SJCRH30 (cell line): ENCODE data around the gene WDR47. TPM values are rescaled to one million over a fixed set of nuclear protein-coding genes. Genes with fewer than 3 reads are reported as not detected.
"Not testable (repeated sequence)": the region's sequence is repeated elsewhere in the genome, so short reads cannot be mapped to it uniquely, and the experiment has no call there.

ENCODE experiments used
- DNase-seq, 2 experiments: peaks; one replicate each; pipeline ENCODE4 v3.0.0-alpha.2; 2015 to 2020
- H3K27ac ChIP-seq: fragments of 250-450 bp; sonication (Bioruptor Pico); 2 replicates; pipeline ENCODE4 v1.5.1; 2020; ENCODE audit warnings: mild to moderate bottlenecking, moderate library complexity
- H3K27me3 ChIP-seq: fragments of 250-450 bp; sonication (Bioruptor Pico); 2 replicates; pipeline ENCODE4 v1.5.1; 2020; ENCODE audit warnings: mild to moderate bottlenecking, moderate library complexity
- H3K36me3 ChIP-seq: fragments of 250-450 bp; sonication (Bioruptor Pico); 2 replicates; pipeline ENCODE4 v1.5.1; 2020; ENCODE audit warnings: mild to moderate bottlenecking, moderate library complexity
- H3K4me1 ChIP-seq: fragments of 250-450 bp; sonication (Bioruptor Pico); 2 replicates; pipeline ENCODE4 v1.5.1; 2020; ENCODE audit warnings: mild to moderate bottlenecking, moderate library complexity
- H3K4me3 ChIP-seq: fragments of 250-450 bp; sonication (Bioruptor Pico); 2 replicates; pipeline ENCODE4 v1.5.1; 2020; ENCODE audit warnings: mild to moderate bottlenecking, moderate library complexity
- H3K9me3 ChIP-seq: fragments of 250-450 bp; sonication (Bioruptor Pico); replicated peaks from 2 replicates; pipeline ENCODE4 v1.5.1; 2020; ENCODE audit warnings: mild to moderate bottlenecking, moderate library complexity
- total RNA-seq: library from RNA; depleted of rRNA; stranded (reverse); fragments of >200 nt; shearing (Covaris generic); gene quantifications from 2 replicates; pipeline ENCODE4 v1.2.3, GENCODE V29; 2014

Gene WDR47
- total RNA-seq, 1 experiment from 2014 or later: 17.1 TPM

DNA sequence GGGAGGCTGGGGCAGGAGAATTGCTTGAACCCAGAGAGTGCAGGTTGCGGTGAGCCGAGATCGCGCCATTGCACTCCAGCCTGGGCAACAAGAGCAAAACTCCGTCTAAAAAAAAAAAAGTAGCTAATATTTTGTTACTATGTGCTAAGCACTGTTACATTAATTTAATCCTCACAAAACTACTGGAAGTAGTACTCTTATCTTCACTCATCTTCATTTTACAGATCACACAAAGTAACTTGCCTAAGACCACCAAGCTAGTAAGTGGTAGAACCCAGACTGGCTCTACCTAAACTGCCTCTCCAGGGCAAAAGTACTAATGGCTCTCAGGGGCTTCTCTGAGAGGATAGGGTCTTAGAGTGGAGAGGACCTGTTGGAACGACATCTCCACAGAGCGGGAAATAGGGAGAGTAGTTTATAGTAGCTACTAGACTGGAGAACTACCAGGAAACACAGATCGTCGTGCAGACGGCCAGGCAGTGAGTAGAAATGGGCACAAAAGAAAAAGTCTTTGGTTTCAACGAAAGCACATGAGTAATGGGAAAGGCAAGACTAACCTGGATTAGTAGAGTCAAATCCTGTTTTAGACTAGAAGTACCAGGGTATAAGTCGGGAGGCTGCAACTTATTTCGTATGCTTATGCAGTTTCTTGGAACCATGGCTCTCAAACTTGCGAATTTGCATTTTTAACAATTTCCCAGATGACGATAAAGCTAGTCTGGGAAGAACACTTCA lies 80.0 kb downstream of the WDR47 start:
- Histone ChIP-seq H3K4me3 (peak overlapping the region; percentile 76), H3K36me3 (no peaks in the 10 kb centered on the region), H3K27ac (no peak overlapping the region), H3K4me1 (peaks cover 4% of the 10 kb centered on the region; the same call in 1 of the 2 replicates), H3K27me3 (no peaks in the 10 kb centered on the region), H3K9me3 (no peaks in the 10 kb centered on the region)
- no peak for DNase-seq

DNA sequence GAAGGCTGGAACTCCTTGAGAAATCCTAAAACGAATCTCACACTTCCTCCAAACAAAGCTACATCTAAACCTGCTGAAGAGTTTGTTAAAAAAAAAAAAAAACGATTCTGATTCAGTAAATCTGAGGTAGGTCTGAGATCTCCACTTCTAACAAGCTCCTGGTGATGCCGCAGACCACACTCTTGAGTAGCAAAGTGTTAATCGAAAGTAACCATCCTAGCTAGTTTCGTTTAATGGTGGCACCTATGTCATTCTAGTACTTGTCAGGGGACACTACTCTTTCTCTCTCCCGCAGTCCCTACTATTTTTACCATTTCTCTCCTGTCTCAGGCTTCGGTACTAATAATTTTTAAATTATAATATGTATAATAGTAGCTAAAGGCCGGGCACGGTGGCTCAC lies 80.7 kb downstream of the WDR47 start:
- DNase-seq: no peak
- Histone ChIP-seq H3K27ac (no peak overlapping the region), H3K4me1 (peaks cover 5% of the 10 kb centered on the region; the same call in 1 of the 2 replicates), H3K4me3 (no peak overlapping the region), H3K27me3 (no peaks in the 10 kb centered on the region), H3K9me3 (no peaks in the 10 kb centered on the region), H3K36me3 (no peaks in the 10 kb centered on the region)

DNA sequence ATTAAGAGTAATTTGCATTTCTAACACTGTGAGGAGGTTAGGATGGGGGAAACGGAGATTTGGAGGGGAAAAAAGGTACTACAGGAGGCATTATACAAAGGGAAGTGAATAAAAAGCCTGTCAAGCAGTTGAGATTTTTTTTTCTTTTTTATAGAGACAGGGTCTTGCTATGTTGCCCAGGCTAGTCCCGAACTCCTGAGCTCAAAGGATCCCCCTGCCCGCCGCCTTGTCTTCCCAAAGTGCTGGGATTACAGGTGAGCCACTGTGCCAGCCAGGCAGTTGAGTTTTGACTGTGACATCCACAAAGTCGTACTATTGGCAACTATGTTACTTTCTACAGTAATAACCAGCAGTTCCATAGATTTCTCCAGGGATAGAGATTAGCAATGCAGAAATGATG lies 81.2 kb downstream of the WDR47 start:
- DNase-seq: no peak
- Histone ChIP-seq H3K4me3 (no peak overlapping the region), H3K27me3 (no peaks in the 10 kb centered on the region), H3K4me1 (peaks cover 5% of the 10 kb centered on the region; the same call in 1 of the 2 replicates), H3K36me3 (no peaks in the 10 kb centered on the region), H3K27ac (no peak overlapping the region), H3K9me3 (no peaks in the 10 kb centered on the region)

DNA sequence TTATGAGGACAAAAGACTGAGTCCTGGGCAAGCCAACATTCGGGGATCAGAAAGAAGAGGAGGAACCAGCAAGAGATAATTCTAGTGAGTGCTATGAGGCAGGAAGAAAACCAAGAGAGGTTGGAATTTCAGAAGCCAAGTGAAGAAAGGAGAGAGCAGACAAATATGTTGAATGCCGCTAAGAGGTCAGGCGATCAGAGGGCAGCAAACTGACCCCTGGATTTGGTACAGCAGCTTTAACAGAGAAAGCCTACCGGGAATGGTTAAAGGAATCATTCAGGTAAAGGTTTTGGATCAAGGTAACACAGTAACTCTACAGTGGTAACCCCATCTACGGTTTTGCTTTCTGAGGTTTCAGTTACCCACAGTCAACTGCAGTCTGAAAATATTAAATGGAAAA lies 84.0 kb downstream of the WDR47 start:
- no peaks in the 10 kb centered on the region for H3K36me3 ChIP-seq
- no peak for DNase-seq
- H3K4me3 ChIP-seq: no peak overlapping the region
- no peaks in the 10 kb centered on the region for H3K9me3 ChIP-seq
- H3K27ac ChIP-seq: no peak overlapping the region
- no peaks in the 10 kb centered on the region for H3K27me3 ChIP-seq
- H3K4me1 ChIP-seq: peaks cover 5% of the 10 kb centered on the region; the same call in 1 of the 2 replicates

DNA sequence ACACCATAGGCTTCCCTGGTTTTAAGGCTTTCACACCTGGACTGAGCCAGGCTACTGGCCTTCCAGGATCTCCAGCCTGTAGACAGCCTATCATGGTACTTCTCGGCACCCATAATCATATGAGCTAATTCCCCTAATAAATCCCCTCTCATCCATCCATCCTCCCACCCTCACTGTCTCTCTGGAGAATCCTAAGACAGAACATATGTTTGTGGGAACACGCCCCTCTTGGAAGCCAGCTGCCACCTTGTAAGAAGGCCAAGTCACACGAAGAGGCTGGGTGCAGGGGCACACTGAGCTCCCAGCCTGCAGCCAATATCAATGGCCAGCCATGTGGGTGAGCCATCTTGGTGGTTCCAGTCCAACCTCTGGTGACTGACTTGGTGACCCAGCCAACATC lies 86.0 kb downstream of the WDR47 start:
- no peak overlapping the region for H3K4me3 ChIP-seq
- peak in 1 of 2 experiments; percentile 9 for DNase-seq
- H3K36me3 ChIP-seq: no peaks in the 10 kb centered on the region

DNA sequence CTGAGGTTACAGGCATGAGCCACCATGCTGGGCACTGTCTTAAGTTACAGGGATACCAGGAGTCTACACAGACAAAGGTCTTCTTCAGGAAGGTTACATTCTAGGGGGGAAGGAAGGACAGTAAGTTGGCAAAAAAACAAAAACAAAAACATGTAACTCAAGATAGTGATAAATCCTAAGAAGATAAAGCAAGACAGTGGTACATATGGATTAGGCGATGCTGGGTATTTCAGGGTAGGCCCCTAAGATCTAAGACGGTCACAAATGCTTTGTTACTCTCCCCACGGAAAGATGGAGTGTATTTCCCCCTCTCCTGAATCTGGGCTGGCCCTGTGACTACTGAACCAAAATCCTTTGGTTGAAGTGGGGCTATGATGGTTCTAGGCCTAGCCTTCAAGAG lies 86.8 kb downstream of the WDR47 start:
- no peak for DNase-seq
- Histone ChIP-seq H3K27ac (no peak overlapping the region), H3K4me1 (peaks cover 5% of the 10 kb centered on the region; the same call in 1 of the 2 replicates), H3K9me3 (no peaks in the 10 kb centered on the region), H3K4me3 (no peak overlapping the region), H3K36me3 (no peaks in the 10 kb centered on the region), H3K27me3 (no peaks in the 10 kb centered on the region)

More for the DNA sequence above, 86.0 kb downstream of the WDR47 start:
- H3K27ac ChIP-seq: no peak overlapping the region
- no peaks in the 10 kb centered on the region for H3K27me3 ChIP-seq
- no peaks in the 10 kb centered on the region for H3K9me3 ChIP-seq
- peaks cover 5% of the 10 kb centered on the region; the same call in 1 of the 2 replicates for H3K4me1 ChIP-seq

DNA sequence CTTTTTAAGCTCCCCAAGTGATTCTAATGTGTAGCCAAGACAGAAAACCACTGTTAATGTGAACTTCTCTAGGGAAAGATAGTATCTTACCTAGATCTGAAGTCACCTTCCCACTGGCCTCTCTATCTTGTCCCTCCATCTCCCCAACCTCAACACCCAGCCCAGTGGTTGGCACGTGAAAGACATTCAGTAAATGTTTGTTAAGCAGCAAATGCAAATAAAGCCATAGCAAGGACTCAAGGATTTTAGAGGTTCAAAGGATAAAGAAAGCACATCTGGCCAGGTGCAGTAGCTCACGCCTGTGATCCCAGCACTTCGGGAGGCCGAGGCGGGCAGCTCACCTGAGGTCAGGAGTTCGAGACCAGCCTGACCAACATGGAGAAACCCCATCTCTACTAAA lies 88.5 kb downstream of the WDR47 start:
- Histone ChIP-seq H3K27me3 (no peaks in the 10 kb centered on the region), H3K4me3 (no peak overlapping the region), H3K27ac (no peak overlapping the region), H3K36me3 (no peaks in the 10 kb centered on the region), H3K4me1 (peaks cover 5% of the 10 kb centered on the region; the same call in 1 of the 2 replicates), H3K9me3 (no peaks in the 10 kb centered on the region)
- DNase-seq: no peak

DNA sequence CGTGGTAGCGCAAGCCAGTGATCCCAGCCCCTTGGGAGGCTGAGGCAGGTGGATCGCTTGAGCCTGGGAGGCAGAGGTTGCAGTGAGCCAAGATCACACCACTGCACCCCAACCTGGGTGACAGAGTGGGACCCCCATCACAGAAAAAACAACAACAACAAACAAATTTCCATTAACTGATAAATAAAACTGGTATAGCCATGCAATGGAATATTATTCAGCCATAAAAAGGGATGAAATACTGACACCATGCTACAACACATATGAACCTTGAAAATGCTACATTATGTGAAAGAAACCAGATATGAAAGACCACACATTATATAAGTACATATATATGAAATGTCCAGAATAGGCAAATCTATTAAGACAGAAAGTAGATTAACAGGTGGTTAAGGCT lies 90.7 kb downstream of the WDR47 start:
- Histone ChIP-seq H3K4me1 (no peaks in the 10 kb centered on the region), H3K9me3 (no peaks in the 10 kb centered on the region), H3K27ac (no peak overlapping the region), H3K36me3 (0 out of 2 replicates have a peak, but pooled peaks cover 2% of the 10 kb centered on the region), H3K27me3 (no peaks in the 10 kb centered on the region), H3K4me3 (no peak overlapping the region)
- DNase-seq: no peak

DNA sequence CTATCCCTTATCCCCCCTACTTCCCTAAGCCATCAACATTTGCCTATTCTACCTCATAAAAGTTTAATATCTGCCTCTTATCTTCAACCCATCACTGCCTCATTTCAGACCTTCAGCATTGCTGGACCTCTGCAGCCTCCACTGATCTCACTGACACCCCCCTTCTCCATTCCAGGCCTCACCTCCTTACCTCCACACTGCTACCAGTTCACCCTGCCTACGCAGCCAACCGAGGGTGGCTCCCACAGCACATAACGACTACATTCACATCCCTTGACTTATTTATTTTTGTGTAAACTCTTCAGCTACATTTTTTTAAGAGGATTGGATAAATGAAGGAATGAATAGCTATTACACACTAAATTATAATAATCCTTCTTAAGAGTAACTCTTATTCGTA lies 92.9 kb downstream of the WDR47 start:
- H3K4me3 ChIP-seq: no peak overlapping the region
- no peak for DNase-seq
- H3K4me1 ChIP-seq: no peaks in the 10 kb centered on the region
- peaks cover 2% of the 10 kb centered on the region; the same call in 1 of the 2 replicates for H3K36me3 ChIP-seq
- no peaks in the 10 kb centered on the region for H3K27me3 ChIP-seq
- no peaks in the 10 kb centered on the region for H3K9me3 ChIP-seq
- H3K27ac ChIP-seq: no peak overlapping the region

DNA sequence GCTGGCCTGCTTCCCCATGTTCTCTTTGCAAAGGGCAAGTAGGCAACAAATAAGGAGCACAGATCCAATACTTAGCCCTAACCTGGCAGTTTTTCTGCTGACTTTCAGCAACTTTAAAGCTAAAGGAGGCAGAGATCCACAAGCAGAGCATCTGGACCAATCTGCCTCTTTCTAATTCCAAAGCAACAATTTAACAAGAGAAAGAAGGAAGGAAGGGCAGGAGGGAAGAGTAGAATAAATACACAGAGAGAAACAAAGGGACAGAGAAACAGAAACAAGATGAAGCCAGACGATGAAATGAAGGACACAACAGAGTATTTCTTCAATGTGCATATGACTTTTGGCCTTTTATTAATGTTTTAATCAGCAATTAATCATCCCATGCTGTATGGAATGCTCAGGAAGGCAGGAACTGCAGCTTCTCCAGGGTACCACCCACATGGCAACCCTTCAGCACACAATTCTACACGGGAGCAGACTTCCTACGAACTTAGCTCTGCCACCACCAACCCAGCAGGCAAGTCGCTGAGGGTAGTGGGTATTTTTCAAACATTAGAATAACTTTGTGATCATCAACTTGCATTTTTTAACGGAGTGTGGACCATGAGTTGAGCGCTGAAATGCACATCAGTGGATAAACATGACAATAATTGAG lies 93.9 kb downstream of the WDR47 start:
- Histone ChIP-seq H3K4me3 (no peak overlapping the region), H3K4me1 (no peaks in the 10 kb centered on the region), H3K27ac (no peak overlapping the region), H3K9me3 (no peaks in the 10 kb centered on the region), H3K27me3 (no peaks in the 10 kb centered on the region), H3K36me3 (peaks cover 10% of the 10 kb centered on the region)
- no peak for DNase-seq

DNA sequence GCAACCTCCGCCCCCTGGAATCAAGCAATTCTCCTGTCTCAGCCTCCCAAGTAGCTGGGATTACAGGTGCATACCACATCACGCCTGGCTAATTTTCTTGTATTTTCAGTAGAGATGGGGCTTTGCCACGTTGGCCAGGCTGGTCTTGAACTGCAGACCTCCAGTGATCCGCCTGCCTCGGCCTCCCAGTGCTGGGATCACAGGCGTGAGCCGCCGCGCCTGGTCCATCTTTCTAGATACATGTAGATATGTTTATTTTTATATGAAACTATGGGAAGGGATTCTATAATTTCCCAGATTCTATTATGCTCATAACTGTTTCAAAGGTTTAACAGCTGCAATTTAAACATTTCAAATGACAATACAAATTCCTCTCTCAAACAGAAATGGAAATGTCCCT lies 105.7 kb downstream of the WDR47 start:
- Histone ChIP-seq H3K4me3 (no peak overlapping the region), H3K9me3 (no peaks in the 10 kb centered on the region), H3K36me3 (peaks cover 65% of the 10 kb centered on the region), H3K27ac (no peak overlapping the region), H3K4me1 (no peaks in the 10 kb centered on the region), H3K27me3 (no peaks in the 10 kb centered on the region)
- no peak for DNase-seq

DNA sequence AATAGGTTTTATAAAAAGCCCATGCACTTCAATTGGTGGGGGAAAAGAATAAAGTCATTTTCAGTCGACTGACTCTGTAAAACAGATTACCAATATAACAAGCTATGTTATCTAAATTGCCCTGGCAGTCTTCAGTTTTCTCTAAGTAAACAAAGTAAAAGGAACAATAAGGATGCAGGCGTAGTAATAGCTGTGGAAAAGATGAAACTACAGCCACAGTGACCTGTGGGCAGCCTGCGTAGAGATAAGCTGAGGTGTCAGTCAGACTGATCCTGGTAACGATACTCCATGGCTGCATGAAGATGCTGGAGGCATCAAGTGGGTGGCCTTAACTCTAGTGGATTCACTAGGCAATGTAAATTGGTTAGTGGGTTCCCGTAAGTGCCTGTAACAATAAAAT lies 108.0 kb downstream of the WDR47 start:
- Histone ChIP-seq H3K4me3 (no peak overlapping the region), H3K4me1 (no peaks in the 10 kb centered on the region), H3K27me3 (no peaks in the 10 kb centered on the region), H3K9me3 (no peaks in the 10 kb centered on the region), H3K27ac (no peak overlapping the region), H3K36me3 (peaks cover 66% of the 10 kb centered on the region)
- DNase-seq: no peak

DNA sequence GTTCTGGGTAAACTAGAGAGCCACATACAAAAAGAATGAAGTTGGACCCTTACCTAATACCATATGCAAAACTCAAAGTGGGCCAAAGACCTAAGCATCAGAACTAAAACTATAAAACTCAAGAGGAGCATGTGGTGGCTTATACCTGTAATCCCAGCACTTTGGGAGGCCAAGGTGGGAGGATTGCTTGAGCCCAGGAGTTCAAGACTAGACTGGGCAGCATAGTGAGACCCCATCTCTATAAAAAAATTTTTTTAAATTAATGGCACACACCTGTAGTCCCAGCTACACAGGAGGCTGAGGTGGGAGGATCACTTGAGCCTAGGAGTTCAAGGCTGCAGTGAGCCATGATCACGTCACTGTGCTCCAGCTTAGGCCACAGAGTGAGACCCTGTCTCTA lies 114.3 kb downstream of the WDR47 start:
- H3K4me1 ChIP-seq, H3K27ac ChIP-seq, H3K27me3 ChIP-seq, H3K9me3 ChIP-seq, H3K4me3 ChIP-seq, DNase-seq: not testable (repeated sequence)
- H3K36me3 ChIP-seq: peaks cover 68% of the 10 kb centered on the region

DNA sequence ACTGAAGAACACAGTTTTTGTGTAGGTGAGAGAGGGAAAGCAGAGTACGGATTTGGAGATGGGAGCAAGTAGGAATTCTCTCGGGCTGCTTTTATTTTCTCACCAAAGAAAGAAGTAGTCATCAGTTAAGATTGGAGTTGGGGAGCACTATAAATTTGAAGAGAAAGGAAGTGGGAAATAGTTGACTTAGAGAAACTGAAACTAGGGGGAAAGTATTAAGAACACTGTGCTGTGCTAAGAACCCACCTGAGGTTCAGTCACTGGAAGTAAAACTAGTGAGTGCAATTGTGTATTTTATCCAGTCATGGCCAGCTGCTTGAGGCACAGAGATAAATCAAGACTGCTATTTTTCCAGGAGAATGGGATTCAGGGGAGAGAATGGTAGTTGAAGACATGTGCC lies 116.0 kb downstream of the WDR47 start:
- Histone ChIP-seq H3K36me3 (peaks cover 58% of the 10 kb centered on the region), H3K4me1 (no peaks in the 10 kb centered on the region)
- no peak for DNase-seq

More for the DNA sequence above, 116.0 kb downstream of the WDR47 start:
- Histone ChIP-seq H3K4me3 (no peak overlapping the region), H3K9me3 (no peaks in the 10 kb centered on the region), H3K27ac (no peak overlapping the region), H3K27me3 (no peaks in the 10 kb centered on the region)
